GM13977 (cell line): Measurements from ENCODE around the gene ARHGAP15.

Experiments used
- DNase-seq: peaks from one replicate; pipeline ENCODE4 v3.0.0; 2012; ENCODE audit warnings: low spot score
- in situ Hi-C: fragments of 300-500 bp; cut with MboI; formaldehyde crosslinking; loops from one replicate; pipeline ENCODE4 v1.12.0; 2022; ENCODE audit warnings: low sequenced_read_pairs, low pct_unique_long_range_greater_than_20kb, mixed read lengths, inconsistent platforms; ENCODE audit not compliant: unreplicated experiment
- TF ChIP-seq, protein P1 (sequence below): IDR thresholded peaks from 2 replicates; pipeline ENCODE4 v1.5.1; 2012; ENCODE audit warnings: mild to moderate bottlenecking, control low read depth; ENCODE audit not compliant: insufficient read depth; ENCODE audit errors: extremely low read depth, missing control alignments

ARHGAP15 gene

DNA sequence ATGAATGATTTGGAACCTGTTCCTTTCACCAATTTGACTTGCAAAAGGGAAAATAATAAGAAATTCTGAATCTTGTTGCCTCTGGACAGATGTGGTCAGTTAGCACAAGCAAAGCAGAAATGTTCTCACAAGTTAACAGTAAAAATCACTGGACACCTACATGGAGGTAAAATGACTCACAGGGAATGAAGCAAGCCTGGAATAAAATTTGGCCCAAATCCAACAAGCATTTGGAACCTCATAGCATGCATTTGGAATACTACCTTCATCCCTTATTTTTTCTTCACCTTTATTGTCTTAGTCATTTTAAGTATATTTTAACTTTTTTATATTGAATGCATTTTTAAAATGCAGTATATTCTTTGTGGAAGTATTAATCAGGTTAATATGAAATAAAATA is 602.9 kb downstream of the ARHGAP15 start:
- TF ChIP-seq, protein P1, sequence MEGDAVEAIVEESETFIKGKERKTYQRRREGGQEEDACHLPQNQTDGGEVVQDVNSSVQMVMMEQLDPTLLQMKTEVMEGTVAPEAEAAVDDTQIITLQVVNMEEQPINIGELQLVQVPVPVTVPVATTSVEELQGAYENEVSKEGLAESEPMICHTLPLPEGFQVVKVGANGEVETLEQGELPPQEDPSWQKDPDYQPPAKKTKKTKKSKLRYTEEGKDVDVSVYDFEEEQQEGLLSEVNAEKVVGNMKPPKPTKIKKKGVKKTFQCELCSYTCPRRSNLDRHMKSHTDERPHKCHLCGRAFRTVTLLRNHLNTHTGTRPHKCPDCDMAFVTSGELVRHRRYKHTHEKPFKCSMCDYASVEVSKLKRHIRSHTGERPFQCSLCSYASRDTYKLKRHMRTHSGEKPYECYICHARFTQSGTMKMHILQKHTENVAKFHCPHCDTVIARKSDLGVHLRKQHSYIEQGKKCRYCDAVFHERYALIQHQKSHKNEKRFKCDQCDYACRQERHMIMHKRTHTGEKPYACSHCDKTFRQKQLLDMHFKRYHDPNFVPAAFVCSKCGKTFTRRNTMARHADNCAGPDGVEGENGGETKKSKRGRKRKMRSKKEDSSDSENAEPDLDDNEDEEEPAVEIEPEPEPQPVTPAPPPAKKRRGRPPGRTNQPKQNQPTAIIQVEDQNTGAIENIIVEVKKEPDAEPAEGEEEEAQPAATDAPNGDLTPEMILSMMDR: no peak
- no peak for DNase-seq
- in situ Hi-C loops: no loop called here

DNA sequence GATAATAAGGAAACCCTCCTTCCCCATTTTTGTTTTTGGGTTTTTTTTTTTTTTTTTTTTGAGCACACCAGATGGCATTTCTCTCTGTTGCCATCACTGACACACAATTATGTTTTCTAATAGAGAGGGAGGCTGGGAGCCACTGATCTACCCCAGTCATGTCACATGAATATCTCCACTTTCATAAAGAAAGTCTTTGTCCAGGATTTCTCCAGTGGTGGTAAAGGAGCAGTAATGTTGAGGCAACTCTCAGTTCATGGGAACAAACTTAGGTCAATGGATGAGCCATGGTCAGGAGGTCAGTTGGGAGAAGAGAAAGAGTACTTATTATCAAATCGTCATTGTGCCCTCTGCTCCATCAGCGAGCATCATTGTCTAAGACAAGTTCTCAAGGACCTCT is 603.7 kb downstream of the ARHGAP15 start:
- DNase-seq: no peak
- TF ChIP-seq, protein P1: no peak
- in situ Hi-C loops: no loop called here

DNA sequence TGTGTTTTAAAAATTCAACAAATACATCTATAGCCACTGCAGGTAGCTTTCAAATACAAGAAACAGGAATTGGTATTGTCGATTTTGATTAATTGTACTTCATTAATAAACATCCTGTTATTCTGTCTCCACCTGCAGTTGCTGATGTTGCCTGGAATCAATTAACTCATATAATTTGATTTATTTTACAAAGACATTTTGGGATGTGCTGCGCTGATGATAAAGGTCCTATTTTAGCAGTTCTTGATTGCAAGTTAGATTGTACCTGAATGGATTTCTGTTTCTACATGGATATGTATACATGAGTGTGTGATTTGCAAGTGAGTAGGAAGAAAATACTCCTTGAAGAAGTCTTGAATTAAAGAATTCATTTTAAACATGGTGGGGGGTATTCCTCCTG is 605.3 kb downstream of the ARHGAP15 start:
- TF ChIP-seq, protein P1: no peak
- in situ Hi-C loops: no loop called here
- DNase-seq: no peak

DNA sequence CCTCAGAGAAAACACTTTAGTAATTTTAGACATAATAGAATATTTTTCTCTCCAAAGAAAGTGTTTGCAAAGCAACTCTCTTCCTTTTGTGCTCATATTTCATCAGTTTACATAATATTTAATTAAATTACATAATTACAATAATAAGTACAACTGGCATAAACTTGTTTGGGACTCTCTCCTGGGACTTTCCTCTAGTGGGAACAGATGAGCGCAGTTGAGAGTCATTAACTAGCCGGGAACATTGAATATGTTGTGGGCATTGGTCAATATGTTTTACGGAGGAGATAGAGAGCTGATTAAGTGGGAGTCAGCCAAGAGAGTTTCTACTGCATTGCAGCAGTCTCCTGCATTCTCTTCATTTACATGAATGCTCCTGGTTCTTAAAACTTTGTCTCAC is 607.7 kb downstream of the ARHGAP15 start:
- in situ Hi-C loops: no loop called here
- TF ChIP-seq, protein P1: no peak
- no peak for DNase-seq

DNA sequence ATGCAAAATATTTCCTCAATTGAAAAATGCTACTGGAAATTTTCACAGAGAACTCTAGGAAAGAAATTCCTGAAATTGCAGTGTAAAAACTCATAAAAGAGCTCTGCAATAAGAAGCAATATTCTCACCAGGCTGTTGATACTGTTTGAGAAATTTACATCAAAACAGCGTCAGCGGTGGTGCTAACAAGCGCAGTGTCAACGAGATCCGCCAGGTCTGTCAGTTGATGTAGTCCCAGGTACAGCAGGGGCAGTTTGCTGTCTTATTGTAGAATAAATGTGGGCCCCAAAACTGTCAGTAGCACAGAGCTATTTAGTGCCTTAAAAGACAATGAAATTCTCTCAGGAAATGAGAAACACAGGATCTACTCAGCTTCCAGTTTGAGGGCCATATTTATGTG is 611.2 kb downstream of the ARHGAP15 start:
- in situ Hi-C loops: no loop called here
- TF ChIP-seq, protein P1: no peak
- DNase-seq: no peak

DNA sequence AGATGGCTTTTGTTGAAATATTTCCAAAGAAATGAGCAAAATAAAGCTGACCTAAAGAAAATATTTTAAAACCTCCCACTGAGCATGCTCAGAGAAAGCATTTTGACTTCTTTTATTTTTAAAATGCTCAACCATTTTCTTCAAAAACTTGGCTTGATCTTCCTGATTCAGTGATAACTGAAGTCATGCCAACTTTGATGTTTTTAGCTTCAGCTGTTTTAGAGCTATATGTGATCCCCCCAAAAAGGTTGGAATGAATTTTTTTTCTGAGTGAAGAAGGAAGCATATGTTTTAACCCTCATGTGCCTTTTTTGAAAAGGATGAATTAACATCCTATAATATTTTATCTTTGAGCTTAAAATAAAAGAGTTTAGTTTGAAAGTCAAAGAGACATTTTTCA is 612.0 kb downstream of the ARHGAP15 start:
- in situ Hi-C loops: no loop called here
- TF ChIP-seq, protein P1: no peak
- no peak for DNase-seq

DNA sequence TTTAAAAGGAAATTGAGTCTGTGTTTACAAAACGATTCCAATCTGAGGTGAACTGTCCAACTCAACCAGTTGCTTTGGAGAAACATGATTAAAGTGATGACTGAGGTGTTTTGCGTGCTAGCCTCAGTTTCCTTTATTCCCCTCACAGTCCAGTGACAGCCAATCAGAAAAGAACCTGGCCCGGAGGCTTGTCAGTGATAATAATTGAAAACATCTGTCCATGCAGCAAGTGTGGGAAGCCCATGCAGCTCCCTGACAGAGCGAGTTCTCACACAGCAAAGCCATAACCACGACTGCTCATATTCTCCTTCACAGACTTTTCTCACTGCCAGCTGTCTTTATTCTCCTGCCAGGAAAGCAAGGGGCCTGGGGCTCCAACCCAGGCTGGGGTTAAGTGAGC is 613.4 kb downstream of the ARHGAP15 start:
- in situ Hi-C loops: no loop called here

More for the DNA sequence above, 613.4 kb downstream of the ARHGAP15 start:
- no peak for DNase-seq
- TF ChIP-seq, protein P1: no peak
